ENCODE measurements around the gene AKAP6. TPM values are rescaled to one million over a fixed set of nuclear protein-coding genes. Genes with fewer than 3 reads are reported as not detected.

The AKAP6 gene
- total RNA-seq, 1 experiment from 2014 or later, result 2.8 TPM

DNA sequence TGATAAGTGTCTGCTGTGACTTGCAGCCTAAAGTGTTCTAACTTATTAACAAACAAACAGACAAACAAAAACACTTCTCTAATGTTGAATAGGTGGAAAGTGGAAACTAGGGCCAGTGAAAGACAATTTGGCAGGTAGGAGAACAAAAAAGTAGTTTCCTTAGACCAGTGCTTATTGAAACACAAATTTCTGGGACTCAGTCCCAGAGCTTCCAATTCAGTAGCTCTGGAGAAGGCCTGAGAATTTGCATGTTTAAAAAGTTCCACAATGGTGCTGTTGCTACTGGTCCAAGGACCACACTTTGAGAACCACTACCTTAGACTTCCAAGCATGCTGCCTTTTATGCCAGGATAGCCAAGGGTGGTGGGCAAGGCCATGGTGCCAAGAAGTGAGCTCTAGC lies 67.8 kb downstream of the AKAP6 start:
- no peaks in the 10 kb centered on the region for H3K27me3 Mint-ChIP-seq (ENCODE audit: unreplicated experiment)
- H3K9me3 Mint-ChIP-seq (ENCODE audit: low read depth, unreplicated experiment), result no peaks in the 10 kb centered on the region
- BruUV-seq (replicated peaks), result no TSS peak
- peaks cover 10% of the 10 kb centered on the region for H3K4me1 Mint-ChIP-seq (ENCODE audit: low read depth, unreplicated experiment)
- no peaks in the 10 kb centered on the region for H3K36me3 Mint-ChIP-seq (ENCODE audit: insufficient read depth, unreplicated experiment)
- CTCF ChIA-PET, result no interaction called here
- intact Hi-C loops (cut with micrococcal nuclease; ENCODE audit: unreplicated experiment), result no loop called here
- TF ChIP-seq, protein P1, sequence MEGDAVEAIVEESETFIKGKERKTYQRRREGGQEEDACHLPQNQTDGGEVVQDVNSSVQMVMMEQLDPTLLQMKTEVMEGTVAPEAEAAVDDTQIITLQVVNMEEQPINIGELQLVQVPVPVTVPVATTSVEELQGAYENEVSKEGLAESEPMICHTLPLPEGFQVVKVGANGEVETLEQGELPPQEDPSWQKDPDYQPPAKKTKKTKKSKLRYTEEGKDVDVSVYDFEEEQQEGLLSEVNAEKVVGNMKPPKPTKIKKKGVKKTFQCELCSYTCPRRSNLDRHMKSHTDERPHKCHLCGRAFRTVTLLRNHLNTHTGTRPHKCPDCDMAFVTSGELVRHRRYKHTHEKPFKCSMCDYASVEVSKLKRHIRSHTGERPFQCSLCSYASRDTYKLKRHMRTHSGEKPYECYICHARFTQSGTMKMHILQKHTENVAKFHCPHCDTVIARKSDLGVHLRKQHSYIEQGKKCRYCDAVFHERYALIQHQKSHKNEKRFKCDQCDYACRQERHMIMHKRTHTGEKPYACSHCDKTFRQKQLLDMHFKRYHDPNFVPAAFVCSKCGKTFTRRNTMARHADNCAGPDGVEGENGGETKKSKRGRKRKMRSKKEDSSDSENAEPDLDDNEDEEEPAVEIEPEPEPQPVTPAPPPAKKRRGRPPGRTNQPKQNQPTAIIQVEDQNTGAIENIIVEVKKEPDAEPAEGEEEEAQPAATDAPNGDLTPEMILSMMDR (IDR thresholded peaks at IDR 0.05; ENCODE audit: unreplicated experiment), result no peak
- no peak overlapping the region for H3K27ac Mint-ChIP-seq (ENCODE audit: unreplicated experiment)
- H3K4me3 Mint-ChIP-seq (ENCODE audit: low read depth, unreplicated experiment), result no peak overlapping the region
- DNase-seq, result no peak

DNA sequence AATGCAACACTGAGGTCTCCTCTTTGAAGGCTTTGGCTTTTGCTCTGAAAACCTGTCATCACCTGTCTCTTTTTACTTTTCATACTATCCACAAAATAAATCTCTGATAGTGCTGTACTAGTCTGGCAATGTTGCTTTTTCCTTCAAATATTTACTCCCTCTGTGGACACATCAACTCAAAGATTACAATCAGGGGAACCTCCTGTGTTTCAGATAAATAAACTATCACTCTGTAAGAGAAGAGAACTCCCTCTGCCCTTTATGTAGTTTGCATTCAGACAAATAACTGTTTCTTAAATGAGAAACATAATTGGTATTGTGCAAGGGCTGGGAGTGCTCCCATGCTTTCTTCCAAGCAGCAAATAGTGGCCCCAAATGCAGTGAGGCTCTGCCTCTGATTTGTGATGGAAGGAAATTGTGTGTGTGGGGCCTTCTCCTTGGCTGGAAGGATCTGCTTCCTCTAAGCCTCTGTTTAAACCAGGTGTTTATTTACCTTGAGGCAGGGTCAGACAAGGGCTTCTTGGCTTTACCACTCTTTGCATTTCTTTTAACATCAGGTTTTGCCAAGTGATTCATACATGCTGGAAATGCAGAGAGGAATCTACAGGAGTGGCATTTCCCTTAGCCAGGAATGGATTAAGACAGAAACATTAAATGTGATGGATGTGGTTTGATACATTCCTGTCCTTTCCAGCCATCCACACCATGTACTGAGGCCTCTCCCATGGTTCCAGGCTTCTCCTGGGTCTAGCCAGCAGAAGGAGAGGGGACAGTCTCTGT lies 69.0 kb downstream of the AKAP6 start:
- BruUV-seq (replicated peaks), result no TSS peak
- intact Hi-C loops (cut with micrococcal nuclease; ENCODE audit: unreplicated experiment), result no loop called here
- Mint-ChIP-seq H3K9me3 (ENCODE audit: low read depth, unreplicated experiment) (no peaks in the 10 kb centered on the region), H3K27me3 (ENCODE audit: unreplicated experiment) (no peaks in the 10 kb centered on the region), H3K4me3 (ENCODE audit: low read depth, unreplicated experiment) (no peak overlapping the region), H3K4me1 (ENCODE audit: low read depth, unreplicated experiment) (peaks cover 10% of the 10 kb centered on the region), H3K27ac (ENCODE audit: unreplicated experiment) (no peak overlapping the region), H3K36me3 (ENCODE audit: insufficient read depth, unreplicated experiment) (no peaks in the 10 kb centered on the region)
- TF ChIP-seq, protein P1 (IDR thresholded peaks at IDR 0.05; ENCODE audit: unreplicated experiment), result no peak
- CTCF ChIA-PET, result no interaction called here
- no peak for DNase-seq

DNA sequence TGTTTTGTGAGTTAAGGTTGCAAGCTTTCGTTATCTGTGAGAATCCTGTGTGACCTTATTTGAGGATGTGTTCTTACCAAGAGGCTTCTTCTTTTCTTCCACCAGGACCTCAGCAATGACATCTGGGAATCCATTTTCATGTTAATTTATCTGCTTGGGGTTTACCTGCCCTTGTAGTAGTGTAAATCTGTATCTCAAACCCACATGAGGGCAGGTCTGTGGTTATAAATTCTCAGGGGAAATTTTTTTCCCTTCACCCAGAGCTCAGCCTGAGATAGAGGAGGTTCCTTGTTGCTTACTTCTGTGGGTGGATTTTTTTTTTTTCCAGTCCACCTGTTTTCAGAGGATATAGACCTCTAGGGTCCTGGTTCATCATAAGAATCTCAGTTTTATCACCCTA lies 70.8 kb downstream of the AKAP6 start:
- Mint-ChIP-seq H3K36me3 (ENCODE audit: insufficient read depth, unreplicated experiment) (no peaks in the 10 kb centered on the region), H3K27ac (ENCODE audit: unreplicated experiment) (no peak overlapping the region), H3K4me3 (ENCODE audit: low read depth, unreplicated experiment) (no peak overlapping the region), H3K4me1 (ENCODE audit: low read depth, unreplicated experiment) (peaks cover 10% of the 10 kb centered on the region), H3K9me3 (ENCODE audit: low read depth, unreplicated experiment) (no peaks in the 10 kb centered on the region), H3K27me3 (ENCODE audit: unreplicated experiment) (no peaks in the 10 kb centered on the region)
- DNase-seq, result no peak
- TF ChIP-seq, protein P1 (IDR thresholded peaks at IDR 0.05; ENCODE audit: unreplicated experiment), result no peak
- intact Hi-C loops (cut with micrococcal nuclease; ENCODE audit: unreplicated experiment), result no loop called here
- no TSS peak for BruUV-seq (replicated peaks)
- CTCF ChIA-PET, result interaction anchor here (0.6 kb wide), 1 partner anchor 220 kb away, joined by 3 read pairs; no protein-coding TSS in a partner anchor

DNA sequence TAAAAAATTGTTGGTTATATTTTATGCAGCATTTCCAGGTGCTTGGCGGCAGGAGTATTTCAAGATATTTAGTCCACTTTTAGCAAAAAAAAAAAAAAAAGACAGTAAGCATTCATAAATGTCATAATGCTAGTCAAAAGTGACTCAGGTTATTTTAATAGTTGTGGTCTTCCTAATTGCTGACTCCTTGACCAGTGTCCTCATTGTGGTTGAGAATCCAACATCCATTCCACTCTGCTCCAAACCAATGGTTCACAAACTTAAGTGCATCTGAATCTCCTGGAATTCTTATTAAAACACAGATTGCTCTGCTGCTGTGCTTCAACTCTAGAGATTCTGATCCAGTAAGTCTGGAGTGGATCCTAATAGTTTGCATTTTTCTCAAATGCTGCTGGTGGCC lies 71.4 kb downstream of the AKAP6 start:
- CTCF ChIA-PET, result no interaction called here
- no peak for DNase-seq
- H3K27me3 Mint-ChIP-seq (ENCODE audit: unreplicated experiment), result no peaks in the 10 kb centered on the region

More for the DNA sequence above, 71.4 kb downstream of the AKAP6 start:
- Mint-ChIP-seq H3K36me3 (ENCODE audit: insufficient read depth, unreplicated experiment) (no peaks in the 10 kb centered on the region), H3K27ac (ENCODE audit: unreplicated experiment) (no peak overlapping the region), H3K4me3 (ENCODE audit: low read depth, unreplicated experiment) (no peak overlapping the region), H3K9me3 (ENCODE audit: low read depth, unreplicated experiment) (no peaks in the 10 kb centered on the region), H3K4me1 (ENCODE audit: low read depth, unreplicated experiment) (peaks cover 10% of the 10 kb centered on the region)
- intact Hi-C loops (cut with micrococcal nuclease; ENCODE audit: unreplicated experiment), result no loop called here
- BruUV-seq (replicated peaks), result no TSS peak
- TF ChIP-seq, protein P1 (IDR thresholded peaks at IDR 0.05; ENCODE audit: unreplicated experiment), result no peak
